ENCODE measurements around the gene ACAN.

DNA sequence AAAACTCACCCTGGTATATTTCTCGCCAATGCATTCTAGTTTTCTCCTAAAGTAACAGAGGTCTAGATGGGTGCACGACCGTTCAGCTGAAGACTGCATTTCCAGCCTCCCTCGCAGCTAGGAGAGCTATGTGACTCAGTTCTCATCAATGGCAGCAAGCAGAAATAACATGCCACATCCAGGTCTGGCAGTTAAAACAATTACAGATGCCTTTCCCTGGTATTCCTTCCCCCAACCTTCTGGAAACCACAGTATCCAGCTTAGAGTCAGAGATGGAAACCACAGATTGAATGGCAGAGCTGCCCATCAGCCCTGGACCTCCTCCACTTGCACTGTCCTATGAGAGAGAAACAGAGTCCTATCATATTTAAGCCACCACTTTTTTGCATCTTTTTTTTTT lies 87.3 kb downstream of the ACAN start:
- TF ChIP-seq MYC (IDR thresholded peaks at IDR 0.05; ENCODE audit: low read depth, low read length): no peak
- TF ChIP-seq, protein P1, sequence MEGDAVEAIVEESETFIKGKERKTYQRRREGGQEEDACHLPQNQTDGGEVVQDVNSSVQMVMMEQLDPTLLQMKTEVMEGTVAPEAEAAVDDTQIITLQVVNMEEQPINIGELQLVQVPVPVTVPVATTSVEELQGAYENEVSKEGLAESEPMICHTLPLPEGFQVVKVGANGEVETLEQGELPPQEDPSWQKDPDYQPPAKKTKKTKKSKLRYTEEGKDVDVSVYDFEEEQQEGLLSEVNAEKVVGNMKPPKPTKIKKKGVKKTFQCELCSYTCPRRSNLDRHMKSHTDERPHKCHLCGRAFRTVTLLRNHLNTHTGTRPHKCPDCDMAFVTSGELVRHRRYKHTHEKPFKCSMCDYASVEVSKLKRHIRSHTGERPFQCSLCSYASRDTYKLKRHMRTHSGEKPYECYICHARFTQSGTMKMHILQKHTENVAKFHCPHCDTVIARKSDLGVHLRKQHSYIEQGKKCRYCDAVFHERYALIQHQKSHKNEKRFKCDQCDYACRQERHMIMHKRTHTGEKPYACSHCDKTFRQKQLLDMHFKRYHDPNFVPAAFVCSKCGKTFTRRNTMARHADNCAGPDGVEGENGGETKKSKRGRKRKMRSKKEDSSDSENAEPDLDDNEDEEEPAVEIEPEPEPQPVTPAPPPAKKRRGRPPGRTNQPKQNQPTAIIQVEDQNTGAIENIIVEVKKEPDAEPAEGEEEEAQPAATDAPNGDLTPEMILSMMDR (IDR thresholded peaks at IDR 0.05; ENCODE audit: low read depth, low read length): no peak
- TF ChIP-seq POLR2A (IDR thresholded peaks at IDR 0.05; ENCODE audit: extremely low read depth, insufficient read length): no peak
- TF ChIP-seq MAX (IDR thresholded peaks at IDR 0.05; ENCODE audit: low read depth, low read length): no peak
